Fibroblast of the aortic adventitia (primary cell): Measurements from ENCODE around the gene FRMPD4. TPM values are rescaled to one million over a fixed set of nuclear protein-coding genes. Genes with fewer than 3 reads are reported as not detected.
A peak's percentile ranks its signal among the peaks of the same experiment; 100 is the strongest.
"Not testable (repeated sequence)": the region's sequence is repeated elsewhere in the genome, so short reads cannot be mapped to it uniquely, and the experiment has no call there.

Experiments
- DNase-seq: peaks from one replicate; pipeline ENCODE4 v3.0.0-alpha.2; 2010; ENCODE audit warnings: low read depth
- H3K4me3 ChIP-seq: 2 replicates; pipeline ENCODE4 v1.5.1; 2011; ENCODE audit warnings: low read depth, mild to moderate bottlenecking, control low read depth, low read length, moderate library complexity
- CTCF ChIP-seq: IDR thresholded peaks from 2 replicates; pipeline ENCODE4 v1.5.1; 2011; ENCODE audit warnings: mild to moderate bottlenecking, low read length, control low read depth, inconsistent platforms; ENCODE audit not compliant: insufficient read depth
- total RNA-seq: library from RNA; depleted of rRNA; stranded (reverse); fragments of >200 nt; gene quantifications from 2 replicates; pipeline ENCODE4 v1.2.3, GENCODE V29; 2012; ENCODE audit warnings: low replicate concordance

The FRMPD4 gene
- total RNA-seq, 1 donor: 5.0 TPM

- no peak for TF ChIP-seq CTCF
- peak; percentile 43 for DNase-seq
- H3K4me3 ChIP-seq: no peak overlapping the region
Observed at GRCh38 chrX:12153741-12154140, 15.5 kb downstream of the FRMPD4 start.

- no peak for TF ChIP-seq CTCF
- no peak overlapping the region for H3K4me3 ChIP-seq
- DNase-seq: no peak
Observed at GRCh38 chrX:12159799-12160198, 21.5 kb downstream of the FRMPD4 start.

- DNase-seq: peak; percentile 10
- H3K4me3 ChIP-seq: no peak overlapping the region
- no peak for TF ChIP-seq CTCF
Observed at GRCh38 chrX:12162420-12162819, 24.1 kb downstream of the FRMPD4 start.

- DNase-seq, H3K4me3 ChIP-seq: not testable (repeated sequence)
Observed at GRCh38 chrX:12164180-12164579, 25.9 kb downstream of the FRMPD4 start.

- DNase-seq: no peak
- TF ChIP-seq CTCF: no peak
- no peak overlapping the region for H3K4me3 ChIP-seq
Observed at GRCh38 chrX:12170755-12171154, 32.5 kb downstream of the FRMPD4 start.

- no peak for DNase-seq
- H3K4me3 ChIP-seq: no peak overlapping the region
- no peak for TF ChIP-seq CTCF
Observed at GRCh38 chrX:12174358-12174757, 36.1 kb downstream of the FRMPD4 start.

- DNase-seq: no peak
- no peak for TF ChIP-seq CTCF
Observed at GRCh38 chrX:12197030-12197429, 58.8 kb downstream of the FRMPD4 start.

More at GRCh38 chrX:12197030-12197429, 58.8 kb downstream of the FRMPD4 start:
- H3K4me3 ChIP-seq: no peak overlapping the region
